Keratinocyte (primary cell): Measurements from ENCODE around the gene KLHL25.

Experiments
- EZH2 ChIP-seq: IDR thresholded peaks from one replicate; pipeline ENCODE4 v1.6.1; 2012; ENCODE audit warnings: inconsistent platforms, mild to moderate bottlenecking, low read length, moderate library complexity
- TF ChIP-seq, protein P1 (sequence below), 3 experiments: IDR thresholded peaks in 1 of 3; conservative IDR thresholded peaks in 1 of 3; optimal IDR thresholded peaks in 1 of 3; 2 replicates in 2 of 3; 3 replicates in 1 of 3; pipeline versions ENCODE3 to v1.5.1; 2011; ENCODE audit warnings: low read length in 3 of 3, mild to moderate bottlenecking in 3 of 3, moderate library complexity in 2 of 3, control low read depth in 1 of 3, inconsistent platforms in 1 of 3; ENCODE audit not compliant: insufficient read depth in 2 of 3; ENCODE audit errors: extremely low read depth in 1 of 3

DNA sequence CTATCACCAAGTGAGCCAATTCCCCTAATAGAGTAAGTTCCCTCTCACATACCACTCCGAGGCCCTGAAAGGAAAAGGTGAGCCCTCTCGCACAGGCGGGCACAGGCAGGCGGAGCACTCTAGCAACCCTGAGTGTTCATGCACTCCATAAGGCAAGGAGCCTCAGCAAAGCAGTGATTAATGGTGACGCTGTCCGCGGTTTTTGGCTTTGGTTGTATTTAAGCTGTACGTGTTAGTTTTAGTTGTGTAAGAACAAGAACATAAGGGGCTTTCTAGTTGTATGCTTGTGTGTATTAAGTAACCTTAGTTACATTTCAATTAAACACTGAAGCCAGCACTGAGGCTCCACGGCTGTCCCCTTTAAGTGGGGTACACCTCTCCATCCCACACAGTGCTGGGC is 33.1 kb downstream of the KLHL25 start:
- TF ChIP-seq, protein P1, sequence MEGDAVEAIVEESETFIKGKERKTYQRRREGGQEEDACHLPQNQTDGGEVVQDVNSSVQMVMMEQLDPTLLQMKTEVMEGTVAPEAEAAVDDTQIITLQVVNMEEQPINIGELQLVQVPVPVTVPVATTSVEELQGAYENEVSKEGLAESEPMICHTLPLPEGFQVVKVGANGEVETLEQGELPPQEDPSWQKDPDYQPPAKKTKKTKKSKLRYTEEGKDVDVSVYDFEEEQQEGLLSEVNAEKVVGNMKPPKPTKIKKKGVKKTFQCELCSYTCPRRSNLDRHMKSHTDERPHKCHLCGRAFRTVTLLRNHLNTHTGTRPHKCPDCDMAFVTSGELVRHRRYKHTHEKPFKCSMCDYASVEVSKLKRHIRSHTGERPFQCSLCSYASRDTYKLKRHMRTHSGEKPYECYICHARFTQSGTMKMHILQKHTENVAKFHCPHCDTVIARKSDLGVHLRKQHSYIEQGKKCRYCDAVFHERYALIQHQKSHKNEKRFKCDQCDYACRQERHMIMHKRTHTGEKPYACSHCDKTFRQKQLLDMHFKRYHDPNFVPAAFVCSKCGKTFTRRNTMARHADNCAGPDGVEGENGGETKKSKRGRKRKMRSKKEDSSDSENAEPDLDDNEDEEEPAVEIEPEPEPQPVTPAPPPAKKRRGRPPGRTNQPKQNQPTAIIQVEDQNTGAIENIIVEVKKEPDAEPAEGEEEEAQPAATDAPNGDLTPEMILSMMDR (optimal IDR thresholded peaks at IDR 0.05 in 1 of 3, IDR thresholded peaks at IDR 0.05 in 1 of 3, conservative IDR thresholded peaks at IDR 0.05 in 1 of 3; ENCODE audit: extremely low read depth in 1 of 3, insufficient read depth in 2 of 3, low read length in 3 of 3): no peak
- no peak for TF ChIP-seq EZH2
